ENCODE measurements around the gene CCDC77.
"Not testable (repeated sequence)": the region's sequence is repeated elsewhere in the genome, so short reads cannot be mapped to it uniquely, and the experiment has no call there.

The CCDC77 gene

DNA sequence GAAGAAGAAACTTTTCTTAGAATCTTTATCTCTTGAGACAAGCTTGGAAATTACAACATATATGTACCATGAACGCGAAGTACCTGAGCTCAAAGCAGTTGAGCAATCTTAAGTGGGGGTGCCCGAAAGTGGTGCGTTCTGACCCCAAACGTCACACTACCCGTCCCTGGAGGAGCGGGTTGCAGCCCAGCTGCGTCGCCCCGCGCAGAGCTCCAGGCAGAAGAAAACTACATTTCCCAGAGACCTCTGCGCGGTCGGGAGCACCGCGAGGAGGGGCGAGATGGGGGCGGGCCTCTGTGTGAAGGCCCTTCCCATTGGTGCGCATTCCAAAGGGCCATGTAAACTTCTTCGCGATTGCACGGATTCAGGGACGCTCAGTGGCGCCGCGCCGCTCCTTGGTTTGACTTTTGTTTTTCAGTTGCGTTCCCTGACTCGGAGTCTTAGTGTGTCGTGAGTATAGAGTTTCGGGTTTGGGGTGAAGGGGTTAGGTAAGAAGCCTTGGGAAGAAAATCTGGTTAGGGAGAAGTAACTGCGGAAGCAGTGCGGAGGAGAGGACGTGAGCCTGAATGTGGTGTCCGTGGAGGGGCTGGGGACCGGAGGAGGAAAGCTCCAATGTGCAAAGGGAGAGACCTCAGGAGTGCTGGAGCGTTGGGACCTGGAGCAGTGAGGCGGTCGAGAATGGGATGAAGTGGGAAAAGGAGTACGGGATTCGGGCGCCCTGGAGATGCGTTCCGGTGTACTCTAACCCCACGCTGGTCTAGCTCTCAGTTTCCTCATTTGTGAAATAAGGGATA lies at the start of gene CCDC77:
Gene CCDC77, plus strand, starts transcription at position 410 of the 794 bp plus-strand sequence. CDS start 7,740 bp downstream, outside the sequence.
- DNase-seq = peak; percentile 95

DNA sequence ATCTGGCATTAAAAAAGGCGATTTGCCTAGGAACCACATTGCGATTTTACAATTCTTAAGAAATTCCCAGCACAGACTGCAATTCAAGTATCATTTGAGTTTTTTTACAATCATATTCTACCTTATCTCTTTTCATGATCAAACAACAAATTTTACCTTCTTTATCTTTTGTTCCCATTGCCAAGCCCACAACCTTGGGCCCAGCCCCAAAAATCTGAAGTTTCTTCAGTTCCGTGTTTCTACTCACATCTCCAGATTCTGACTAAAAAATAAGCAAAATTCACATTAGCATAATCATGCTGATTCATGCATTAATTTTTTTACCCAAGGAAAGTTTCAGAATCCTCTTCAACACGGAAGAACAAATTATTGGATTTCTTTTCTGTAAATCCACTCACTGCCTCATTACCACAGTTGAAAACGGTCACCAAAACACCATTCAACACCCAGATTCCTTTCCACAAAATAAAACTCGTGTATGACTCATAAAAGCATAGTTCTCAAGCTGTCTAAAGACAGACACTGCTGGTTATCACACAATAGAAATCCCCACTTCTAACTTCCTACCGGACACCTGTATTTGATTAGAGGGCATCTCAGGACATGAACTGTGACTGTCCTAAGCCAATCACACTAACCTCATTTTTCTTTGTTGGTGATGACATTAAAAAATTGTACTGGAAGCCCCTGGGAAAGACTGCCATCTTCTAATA lies 45.0 kb upstream of the CCDC77 start:
- DNase-seq = no peak

DNA sequence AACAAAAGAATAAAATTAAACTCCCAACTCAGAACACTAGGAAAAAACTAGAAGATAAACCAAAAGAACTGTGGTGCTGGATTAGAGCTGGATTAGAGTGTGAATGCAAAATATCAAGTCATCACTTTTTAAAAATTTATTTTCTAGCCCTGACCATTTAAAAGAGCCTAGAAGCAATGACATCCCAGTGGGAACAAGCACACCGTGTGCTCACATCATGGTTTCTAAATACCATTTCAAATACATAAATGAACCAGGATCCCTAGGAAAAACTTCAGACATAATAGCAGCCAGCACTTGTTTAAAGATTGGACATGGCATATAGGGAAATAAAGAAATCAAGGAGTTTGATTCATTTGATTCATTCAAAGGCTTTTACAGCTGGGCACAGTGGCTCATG lies 42.4 kb upstream of the CCDC77 start:
- DNase-seq = no peak

DNA sequence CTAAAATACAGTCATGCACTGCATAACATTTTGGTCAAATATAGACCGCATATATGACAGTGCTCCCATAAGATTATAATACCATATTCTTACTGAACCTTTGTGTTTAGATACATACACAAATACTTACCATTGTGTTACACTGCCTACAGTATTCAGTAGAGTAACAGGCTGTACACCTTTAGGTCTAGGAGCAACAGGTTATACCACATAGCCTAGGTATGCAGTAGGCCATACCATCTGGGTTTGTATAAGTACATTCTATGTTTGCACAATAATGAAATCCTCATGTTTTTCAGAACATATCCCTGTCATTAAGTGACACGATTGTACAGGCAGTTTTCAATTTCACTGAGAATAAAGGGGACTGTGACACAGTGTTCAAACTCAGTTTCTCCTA lies 34.6 kb upstream of the CCDC77 start:
- no peak for DNase-seq

GRCh38 chr12:367972-368371 lies 33.5 kb upstream of the CCDC77 start:
- no peak for DNase-seq

- not testable (repeated sequence) for DNase-seq
Observed at GRCh38 chr12:370739-371485, 30.5 kb upstream of the CCDC77 start.

DNA sequence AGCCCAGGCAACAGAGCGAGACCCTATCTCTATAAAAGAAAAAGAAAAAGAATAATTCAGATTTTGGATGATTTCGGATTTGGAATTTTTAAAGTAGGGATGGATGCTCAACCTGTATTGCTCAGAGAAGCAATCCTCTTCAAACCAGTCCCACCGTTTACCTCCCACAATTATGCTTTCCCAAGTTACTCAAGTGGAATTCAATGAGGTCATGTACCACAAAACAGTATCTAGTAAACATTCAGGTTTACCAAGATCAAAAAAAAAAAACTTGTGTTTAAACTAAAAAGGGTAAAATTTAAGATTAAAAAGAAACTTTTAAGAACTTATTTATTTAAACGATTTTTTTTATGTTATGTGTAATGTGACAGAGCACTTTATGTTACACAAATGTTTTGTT lies 14.8 kb upstream of the CCDC77 start:
- DNase-seq = no peak

DNA sequence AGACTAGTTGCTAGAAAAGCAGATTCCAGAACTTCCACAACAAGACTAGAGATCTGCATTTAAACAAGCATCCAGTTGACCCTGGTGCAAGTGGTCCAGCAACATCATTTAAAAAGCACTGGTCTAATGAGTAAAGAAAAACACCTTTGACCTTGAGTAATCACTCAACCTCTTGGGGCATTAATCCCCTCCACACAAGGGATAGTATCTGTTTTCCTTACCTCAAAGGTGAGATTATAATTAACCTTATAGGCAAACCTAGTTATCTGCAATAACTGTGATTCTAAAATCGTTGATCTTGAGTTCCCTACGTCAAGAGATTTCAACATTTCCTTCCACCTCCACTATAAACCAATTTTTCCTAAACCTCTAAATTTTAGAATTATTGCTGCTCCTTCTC lies 13.4 kb upstream of the CCDC77 start:
- DNase-seq = no peak

GRCh38 chr12:388541-389141 lies 12.8 kb upstream of the CCDC77 start:
- DNase-seq = peak; percentile 64

DNA sequence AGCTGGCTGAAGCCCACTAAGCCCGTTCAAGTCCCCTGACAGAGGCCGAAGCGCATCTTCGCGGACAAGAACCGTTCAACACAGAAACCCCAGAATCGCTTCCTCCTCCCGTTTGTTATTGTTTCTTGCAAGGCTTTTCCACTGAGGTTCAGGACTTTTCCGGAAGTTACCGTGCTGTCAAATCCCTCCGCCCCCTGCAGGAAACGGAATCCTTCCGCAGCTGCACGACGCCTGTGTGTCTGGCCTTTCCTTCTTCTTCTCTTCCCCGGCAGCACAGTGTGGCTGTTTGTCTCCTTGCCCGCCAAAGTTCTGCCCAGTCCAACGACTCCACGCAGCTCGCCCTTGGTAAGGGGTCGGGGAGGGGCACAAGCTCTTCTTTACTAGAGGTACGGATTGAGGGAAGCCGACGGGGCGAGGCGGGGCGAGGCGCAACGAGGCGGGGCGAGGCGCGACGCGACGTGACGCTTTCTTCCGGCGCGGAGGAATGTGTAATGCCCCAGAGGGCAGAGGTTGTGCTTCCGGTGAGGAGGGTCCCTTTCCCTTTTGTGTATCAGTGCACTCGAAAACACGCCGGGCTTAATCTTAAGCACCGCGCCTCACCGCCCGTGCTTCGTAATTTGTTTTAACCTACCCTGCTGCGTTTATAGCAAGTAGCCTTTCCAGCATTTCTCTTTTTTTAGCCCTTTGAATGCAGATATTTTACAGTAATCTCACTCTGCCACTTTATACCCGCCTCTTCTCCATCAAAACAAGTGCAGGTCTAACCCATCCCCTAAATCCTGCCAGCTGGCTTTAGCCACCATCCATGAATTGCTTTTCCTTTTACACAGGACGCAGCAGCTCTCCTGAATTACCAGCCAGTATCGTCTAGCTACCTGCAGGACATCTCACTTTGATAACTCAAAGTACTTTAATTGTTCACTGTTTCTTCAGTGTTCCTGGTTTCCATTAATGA lies 12.0 kb upstream of the CCDC77 start, which contains the start of gene KDM5A:
Gene KDM5A, minus strand, starts transcription at position 179 of the 955 bp plus-strand sequence. CDS start 229 bp downstream, outside the sequence.
- peak; percentile 91 for DNase-seq

GRCh38 chr12:400828-401227 lies 616 bp upstream of the CCDC77 start:
- DNase-seq = no peak

- DNase-seq = peak; percentile 11
Observed at GRCh38 chr12:402029-402389, 565 bp downstream of the CCDC77 start.

DNA sequence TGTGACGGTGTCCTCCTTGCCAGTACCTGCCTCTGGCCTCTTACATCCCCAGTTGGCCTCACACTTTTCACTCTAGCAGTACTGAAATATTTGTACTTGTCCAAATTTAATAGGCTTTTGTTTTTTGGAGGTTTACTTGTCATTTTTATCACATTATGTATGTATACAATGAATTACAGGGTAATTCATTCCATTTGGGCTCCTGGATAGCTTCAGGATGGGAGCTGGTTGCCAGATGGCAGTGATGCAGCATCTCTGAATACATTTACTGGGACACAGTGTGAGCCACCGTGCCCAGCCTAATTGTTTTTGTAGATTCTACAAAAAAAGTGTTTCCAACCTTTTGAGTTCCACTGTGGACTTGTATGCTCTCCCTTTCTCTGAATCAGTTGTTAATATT lies 13.4 kb downstream of the CCDC77 start:
- DNase-seq = no peak

- no peak for DNase-seq
Observed at GRCh38 chr12:418432-418831, 17.0 kb downstream of the CCDC77 start.

GRCh38 chr12:422526-422925 lies 21.1 kb downstream of the CCDC77 start:
- DNase-seq = no peak

GRCh38 chr12:435737-436136 lies 34.3 kb downstream of the CCDC77 start:
- DNase-seq = not testable (repeated sequence)

DNA sequence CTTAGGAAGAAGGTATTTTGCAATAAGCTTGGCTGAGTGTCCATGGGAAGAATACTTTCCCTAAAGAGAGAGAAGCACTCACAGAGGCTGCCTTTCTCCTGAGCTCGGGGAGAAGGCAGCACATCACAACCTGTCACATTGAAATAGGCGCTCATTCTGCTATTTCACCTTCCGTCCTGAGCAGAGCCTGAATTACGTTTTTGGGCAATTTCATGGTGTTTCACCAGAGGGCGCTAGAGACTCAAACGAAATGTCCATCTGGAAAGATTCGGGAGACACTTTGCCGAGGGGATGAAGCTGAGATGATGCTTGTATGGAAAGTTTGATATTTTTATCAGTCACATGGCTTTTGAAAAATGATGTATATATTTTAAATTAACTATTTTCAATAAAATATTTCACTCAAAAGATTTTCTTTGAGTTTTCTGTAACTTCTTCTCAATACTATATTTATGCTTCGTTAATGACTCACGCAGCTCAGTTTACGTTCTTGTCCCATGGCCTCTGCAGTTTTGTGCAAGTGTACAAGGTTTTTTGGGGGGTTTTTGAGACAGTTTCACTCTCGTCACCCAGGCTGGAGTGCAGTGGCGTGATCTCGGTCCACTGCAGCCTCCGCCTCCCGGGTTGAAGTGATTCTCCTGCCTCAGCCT lies 40.9 kb downstream of the CCDC77 start:
- DNase-seq = peak; percentile 57

DNA sequence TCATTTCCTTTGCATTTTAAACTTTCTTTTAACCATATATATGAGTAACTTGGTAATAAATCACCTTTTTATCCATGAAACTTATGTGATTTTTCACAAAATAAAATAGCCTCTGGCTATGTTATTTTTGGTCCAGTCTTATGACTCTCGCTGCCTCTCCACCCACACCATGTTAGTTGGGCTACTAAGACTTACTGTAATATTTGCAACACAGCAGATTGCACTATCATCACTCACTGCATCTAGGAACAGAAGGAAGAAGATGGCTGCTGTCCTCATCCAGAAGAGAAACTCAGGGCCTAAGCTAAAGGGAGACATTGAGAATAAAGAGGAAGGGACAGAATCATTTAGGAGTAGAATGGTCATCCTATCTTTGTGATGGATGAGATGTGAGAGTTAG lies 45.7 kb downstream of the CCDC77 start:
- no peak for DNase-seq

DNA sequence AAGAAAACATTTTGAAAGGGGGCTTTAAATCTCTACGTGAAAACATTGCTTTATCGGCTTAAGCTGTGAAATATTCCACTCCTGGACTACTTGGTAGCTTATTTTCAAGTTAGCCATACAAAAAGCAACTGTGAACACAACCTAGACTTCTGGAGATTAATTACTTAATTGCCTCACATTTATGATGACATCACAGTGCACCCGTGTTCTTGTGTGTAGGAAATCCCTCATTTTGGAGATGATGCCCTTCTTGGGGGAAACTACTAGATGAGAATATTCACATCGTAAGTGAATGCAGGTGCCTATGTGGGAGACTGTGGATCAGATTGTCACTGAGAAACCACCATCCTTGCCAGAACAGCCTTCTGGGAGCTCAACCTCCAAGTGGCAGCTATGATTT lies 47.8 kb downstream of the CCDC77 start:
- DNase-seq = no peak

DNA sequence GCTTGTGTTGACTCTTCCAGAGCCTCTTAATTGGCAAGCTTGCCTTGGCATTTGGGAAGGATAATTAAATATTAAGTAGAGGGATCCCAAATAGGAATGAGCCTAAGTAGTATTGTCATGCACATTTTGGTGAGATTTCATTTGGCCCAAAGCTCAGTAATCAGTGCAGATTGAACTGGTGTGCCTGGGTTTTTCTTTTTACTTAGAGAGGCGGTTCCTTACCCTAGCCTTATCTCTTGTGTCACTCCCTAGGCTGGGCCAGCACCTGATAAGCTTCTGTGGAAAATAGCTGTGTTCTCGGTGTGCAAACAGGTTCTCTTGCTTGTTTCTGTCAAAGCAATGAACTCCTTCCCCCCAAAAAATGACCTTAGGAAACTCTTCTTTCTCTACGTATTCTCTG lies 49.0 kb downstream of the CCDC77 start:
- no peak for DNase-seq

- DNase-seq = peak; percentile 91
Observed at GRCh38 chr12:452667-453210, 51.3 kb downstream of the CCDC77 start.

All from activated CD4-positive, alpha-beta T cell treated with anti-CD3 and anti-CD28 coated beads for 48 hours (primary cell).